ENCODE data around the gene PTPRN2.
"Not testable (repeated sequence)": the region's sequence is repeated elsewhere in the genome, so short reads cannot be mapped to it uniquely, and the experiment has no call there.

PTPRN2 gene

DNA sequence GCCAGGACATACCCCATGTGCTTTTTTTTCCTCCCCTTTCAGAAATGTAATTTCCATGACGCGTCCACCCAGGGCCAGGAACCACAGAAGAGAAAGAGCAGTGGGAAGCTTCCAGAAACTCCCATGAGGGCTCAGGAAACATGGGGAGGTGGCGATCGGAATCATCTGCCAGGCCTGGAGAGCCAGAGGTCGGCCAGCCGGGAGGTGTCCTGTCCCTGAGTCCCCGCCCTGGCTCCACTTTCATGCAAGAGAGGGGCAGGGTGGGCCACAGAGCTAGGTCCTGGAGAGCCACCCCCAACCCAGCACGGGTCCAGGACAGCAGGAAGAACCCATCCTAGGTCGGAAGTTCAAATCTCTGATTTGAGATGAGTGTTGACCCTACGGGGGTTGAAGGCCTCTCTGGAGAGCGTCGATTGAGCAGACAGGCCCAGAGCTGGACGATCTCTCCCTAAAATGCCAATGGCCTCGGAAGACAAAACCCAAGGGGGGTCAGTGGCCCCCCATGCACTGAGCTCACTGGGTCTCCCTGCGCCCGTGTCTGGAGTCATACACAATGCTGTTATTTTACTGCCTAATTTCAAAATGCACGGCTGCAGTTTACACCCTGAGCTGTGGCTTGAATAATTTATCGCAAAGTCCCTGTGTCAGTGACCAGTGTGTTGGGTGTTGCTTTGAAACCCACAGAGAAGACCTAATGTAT is 594.1 kb downstream of the PTPRN2 start:
- no peak for DNase-seq (ENCODE audit: low spot score)

DNA sequence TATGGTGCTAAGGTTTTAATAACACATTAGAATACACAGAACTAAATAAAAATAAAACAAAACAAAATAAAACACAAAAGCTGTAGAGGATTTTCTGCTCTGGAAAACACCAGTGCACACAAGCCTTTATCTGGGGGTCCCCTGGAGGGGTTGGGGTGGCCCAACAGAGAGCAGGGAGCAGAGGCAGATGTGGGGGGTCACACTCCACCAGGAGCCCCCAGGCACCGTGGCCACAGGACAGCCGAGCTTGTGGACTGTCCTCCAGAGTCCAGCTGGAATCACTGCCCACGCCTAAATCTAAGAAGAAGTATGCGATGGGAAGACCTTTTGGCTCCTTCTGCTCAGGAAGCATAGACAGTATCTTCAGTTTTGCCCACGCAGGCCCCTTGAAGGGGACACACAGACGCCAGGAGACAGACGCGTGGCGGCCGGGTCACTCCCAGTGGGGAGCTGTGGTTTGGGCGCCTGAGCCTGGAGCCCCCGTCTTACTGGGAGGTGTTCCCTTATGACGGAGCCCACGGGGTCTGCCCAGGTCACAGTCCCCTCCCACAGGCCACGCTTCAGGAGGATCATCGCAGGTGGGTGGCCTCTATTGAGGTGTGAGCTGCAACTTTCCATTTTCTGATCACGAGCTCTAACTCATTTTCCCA is 595.0 kb downstream of the PTPRN2 start:
- DNase-seq (ENCODE audit: low spot score): no peak

- no peak for DNase-seq (ENCODE audit: low spot score)
Observed at GRCh38 chr7:157991761-157992160, 595.9 kb downstream of the PTPRN2 start.

GRCh38 chr7:157991351-157991750 is 596.3 kb downstream of the PTPRN2 start:
- DNase-seq (ENCODE audit: low spot score): no peak

GRCh38 chr7:157990881-157991250 is 596.8 kb downstream of the PTPRN2 start:
- no peak for DNase-seq (ENCODE audit: low spot score)

GRCh38 chr7:157990226-157990880 is 597.3 kb downstream of the PTPRN2 start:
- DNase-seq (ENCODE audit: low spot score): no peak

DNA sequence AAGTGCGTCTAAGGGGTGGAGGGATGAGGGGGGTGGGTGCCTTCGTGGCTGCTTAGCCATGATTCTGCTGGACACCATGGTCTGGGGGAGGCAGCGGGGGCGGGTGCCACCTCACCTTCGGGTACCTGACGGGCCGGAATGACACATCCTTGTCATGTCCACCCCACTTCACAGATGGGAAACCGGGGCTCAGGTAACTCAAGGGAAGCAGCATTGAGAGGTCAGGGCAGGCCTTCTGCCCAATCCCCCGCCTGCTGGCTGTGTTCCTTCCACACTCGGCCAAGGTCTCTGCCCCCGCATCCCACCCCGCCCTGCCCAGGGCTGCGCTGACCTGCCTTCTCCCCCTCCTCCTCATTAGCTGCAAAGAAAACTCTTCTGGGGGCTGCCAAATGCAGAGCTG is 598.0 kb downstream of the PTPRN2 start:
- DNase-seq (ENCODE audit: low spot score): no peak

DNA sequence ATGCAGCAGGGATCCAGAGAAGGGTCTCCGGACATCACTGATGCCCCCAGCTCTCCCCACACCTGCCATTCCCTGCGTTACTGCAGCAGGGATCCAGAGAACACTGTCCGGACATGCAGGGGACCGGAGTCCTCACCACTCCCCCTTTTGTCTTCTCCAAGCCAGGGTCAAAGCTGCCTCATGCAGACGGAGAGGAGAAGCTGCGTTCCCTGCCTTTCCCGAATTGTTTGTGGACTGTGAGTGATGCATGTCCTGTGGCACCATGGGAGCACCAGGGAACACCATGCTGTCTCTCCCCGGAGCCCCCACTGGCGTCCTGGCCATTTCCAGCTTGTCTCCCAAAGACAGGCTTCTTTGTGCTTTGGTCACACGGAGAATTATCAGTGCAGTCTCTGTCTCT is 599.7 kb downstream of the PTPRN2 start:
- DNase-seq (ENCODE audit: low spot score): no peak

DNA sequence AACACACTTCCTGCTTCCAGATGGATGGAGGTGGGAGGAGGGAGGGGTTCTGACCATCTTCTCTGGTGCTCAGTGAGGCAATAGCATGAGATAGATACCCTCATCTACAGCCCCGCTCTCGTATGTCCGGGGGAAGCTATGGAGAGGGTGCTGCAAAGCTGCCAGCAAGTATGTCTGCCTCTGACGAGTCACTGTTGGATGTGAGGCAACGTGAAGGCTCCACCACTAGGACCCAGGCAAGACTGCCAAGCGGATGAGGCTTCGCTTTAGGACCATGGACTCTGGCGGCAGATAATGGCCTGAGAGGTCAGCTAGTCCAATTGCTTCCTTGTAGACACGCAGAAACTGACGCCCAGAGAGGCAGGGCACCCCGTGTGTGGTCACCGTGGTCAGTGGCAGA is 601.6 kb downstream of the PTPRN2 start:
- no peak for DNase-seq (ENCODE audit: low spot score)

GRCh38 chr7:157985636-157986035 is 602.0 kb downstream of the PTPRN2 start:
- DNase-seq (ENCODE audit: low spot score): no peak

GRCh38 chr7:157984423-157985163 is 603.0 kb downstream of the PTPRN2 start:
- no peak for DNase-seq (ENCODE audit: low spot score)

GRCh38 chr7:157983502-157984422 is 603.9 kb downstream of the PTPRN2 start:
- DNase-seq (ENCODE audit: low spot score): no peak

DNA sequence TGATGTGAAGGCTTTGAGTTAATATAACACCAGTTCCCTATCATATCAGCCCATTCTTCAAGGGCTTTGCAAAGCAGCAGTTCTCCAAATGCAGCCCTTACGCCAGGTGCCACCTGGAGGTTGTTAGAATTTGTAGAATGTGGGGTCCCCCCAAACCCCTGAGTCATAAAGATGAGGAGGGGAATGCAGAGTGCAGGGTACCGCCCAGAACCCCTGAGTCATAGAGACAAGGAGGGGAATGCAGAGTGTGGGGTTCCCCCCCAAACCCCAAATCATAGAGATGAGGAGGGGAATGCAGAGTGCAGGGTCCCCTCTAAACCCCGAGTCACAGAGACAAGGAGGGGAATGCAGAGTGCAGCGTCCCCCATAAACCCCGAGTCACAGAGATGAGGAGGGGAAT is 605.8 kb downstream of the PTPRN2 start:
- DNase-seq (ENCODE audit: low spot score): no peak

GRCh38 chr7:157980774-157981173 is 606.8 kb downstream of the PTPRN2 start:
- no peak for DNase-seq (ENCODE audit: low spot score)

DNA sequence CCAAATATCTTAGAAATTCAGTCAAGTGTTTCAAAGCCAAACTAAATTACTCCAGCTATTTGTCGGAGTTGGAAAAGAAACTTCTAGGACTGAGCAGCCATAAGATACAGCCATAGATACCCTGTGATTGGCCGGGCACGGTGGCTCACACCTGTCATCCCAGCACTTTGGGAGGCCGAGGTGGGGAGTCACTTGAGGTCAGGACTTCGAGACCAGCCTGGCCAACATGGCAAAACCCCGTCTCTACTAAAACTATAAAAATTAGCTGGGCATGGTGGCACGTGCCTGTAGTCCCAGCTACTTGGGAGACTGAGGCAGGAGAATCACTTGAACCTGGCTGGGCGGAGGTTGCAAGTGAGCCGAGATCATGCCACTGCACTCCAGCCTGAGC is 607.3 kb downstream of the PTPRN2 start:
- DNase-seq (ENCODE audit: low spot score): not testable (repeated sequence)

DNA sequence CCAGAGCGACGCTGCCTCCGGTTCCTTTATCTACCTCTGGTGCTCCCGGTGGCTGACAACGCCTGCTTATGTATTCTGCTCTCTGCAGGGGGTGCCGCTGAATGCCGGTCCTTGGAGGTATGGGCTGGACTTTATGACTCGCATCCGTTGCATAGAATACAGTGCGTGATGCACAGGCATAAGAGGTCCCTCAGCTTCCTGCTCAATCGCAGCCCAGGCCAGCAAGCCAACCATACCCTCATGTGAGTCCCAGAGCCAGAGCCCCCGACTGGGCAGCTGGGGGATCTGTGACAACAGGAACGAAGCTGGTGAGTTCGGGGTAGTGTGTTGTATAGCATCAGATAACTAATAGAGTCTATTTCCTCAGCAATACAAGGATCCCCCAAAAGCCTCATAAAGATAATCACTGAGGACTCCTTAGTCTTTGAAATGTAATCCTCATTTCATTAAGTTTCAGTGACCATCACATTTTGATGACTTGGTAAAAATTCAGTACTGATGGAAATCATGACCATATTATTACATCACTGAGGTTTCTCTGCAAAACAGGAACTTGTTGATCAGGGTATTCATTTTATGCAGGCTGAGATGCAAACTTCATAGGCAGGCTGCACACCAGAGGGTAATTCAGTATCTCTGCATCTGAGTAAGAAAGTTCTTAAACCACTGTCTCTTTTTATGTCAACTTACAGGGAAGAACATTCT is 607.8 kb downstream of the PTPRN2 start:
- DNase-seq (ENCODE audit: low spot score): no peak

GRCh38 chr7:157978766-157979165 is 608.9 kb downstream of the PTPRN2 start:
- no peak for DNase-seq (ENCODE audit: low spot score)

DNA sequence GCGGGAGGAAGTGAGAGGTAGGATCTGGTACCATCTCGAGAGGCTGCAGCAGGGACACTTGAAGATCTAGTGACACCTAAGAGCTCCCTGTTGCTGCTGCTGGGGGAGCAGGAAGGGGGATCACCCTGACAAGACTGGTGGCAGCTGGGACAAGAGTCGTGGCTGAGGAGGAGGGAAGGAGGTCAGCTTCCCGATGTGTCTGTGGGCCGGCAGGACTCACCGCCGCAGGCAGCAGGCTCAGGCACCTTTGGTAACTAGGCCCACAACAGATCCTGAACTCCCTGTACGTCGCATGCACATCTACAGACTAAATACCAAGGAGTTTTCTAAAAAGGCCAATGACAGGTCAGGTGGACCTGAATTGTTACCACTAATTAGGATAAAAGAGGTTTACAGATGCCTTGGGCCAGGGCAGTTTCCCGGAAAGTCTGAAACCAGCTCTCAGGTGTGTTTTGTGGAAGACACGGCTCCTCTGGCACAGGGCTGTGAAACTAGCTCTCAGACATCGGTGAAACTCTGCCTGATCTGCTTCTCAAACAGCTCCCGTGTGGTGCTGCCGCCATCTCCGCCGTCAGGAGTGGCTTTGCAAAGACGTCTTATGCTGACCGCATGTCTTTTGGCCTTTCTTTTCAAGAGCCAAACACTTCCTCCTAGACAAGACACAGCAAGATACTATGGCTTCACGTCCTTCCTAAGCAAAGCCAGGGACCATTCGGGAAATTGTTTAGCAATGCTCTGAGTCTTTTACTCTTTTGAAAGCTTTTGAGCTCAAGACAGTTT is 609.7 kb downstream of the PTPRN2 start:
- no peak for DNase-seq (ENCODE audit: low spot score)

DNA sequence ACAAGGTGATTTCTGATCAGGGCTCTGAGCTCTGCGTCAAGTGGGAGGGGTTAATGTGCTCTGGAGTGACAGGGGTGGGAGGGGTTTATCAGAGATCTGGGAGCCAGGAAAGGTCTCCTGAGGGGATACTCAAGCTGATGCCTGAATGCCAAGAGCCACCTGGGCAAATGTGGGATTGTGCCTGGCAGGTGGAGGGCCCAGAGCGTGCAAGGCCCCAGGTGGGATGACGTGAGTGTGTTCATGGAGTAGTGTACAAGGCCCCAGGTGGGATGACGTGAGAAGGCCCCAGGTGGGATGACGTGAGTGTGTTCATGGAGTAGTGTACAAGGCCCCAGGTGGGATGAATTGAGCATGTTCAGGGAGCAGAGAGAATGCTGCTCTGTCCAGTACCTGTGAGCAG is 610.3 kb downstream of the PTPRN2 start:
- no peak for DNase-seq (ENCODE audit: low spot score)

- no peak for DNase-seq (ENCODE audit: low spot score)
Observed at GRCh38 chr7:157976406-157976805, 611.2 kb downstream of the PTPRN2 start.

All from hematopoietic multipotent progenitor cell treated with erythropoietin and hydrocortisone succinate and interleukin-3 and kit ligand, for 15 days (in vitro differentiated cells).